Common myeloid progenitor, CD34-positive (primary cell): ENCODE measurements around the gene PLCH1.
"Not testable (repeated sequence)": the region's sequence is repeated elsewhere in the genome, so short reads cannot be mapped to it uniquely, and the experiment has no call there.

Experiments
- CTCF ChIA-PET: fragments of 350-600 bp; sonication (Branson Sonifier 250); formaldehyde crosslinking; loops from one replicate; lab custom pipeline; 2021; ENCODE audit warnings: antibody characterized with exemption; lab: Charles Lee
- POLR2A ChIA-PET: fragments of 350-600 bp; sonication (Branson Sonifier 250); formaldehyde crosslinking; loops from one replicate; lab custom pipeline; 2021; ENCODE audit warnings: antibody characterized with exemption; lab: Charles Lee
- DNase-seq, 3 donors: peaks; one replicate each; pipeline versions ENCODE4 v3.0.0 to v3.0.0-alpha.2; 2013
- H3K27ac ChIP-seq, 2 experiments: 1 replicate in 1 of 2; 2 replicates in 1 of 2; pipeline ENCODE4 v1.7.0; 2013; ENCODE audit warnings: inconsistent platforms in 2 of 2, low read length in 2 of 2, mild to moderate bottlenecking in 2 of 2, low read depth in 1 of 2, moderate library complexity in 1 of 2; ENCODE audit not compliant: severe bottlenecking in 2 of 2, insufficient read depth in 1 of 2, poor library complexity in 1 of 2
- H3K27me3 ChIP-seq, 5 experiments: replicated peaks in 2 of 5; 1 replicate in 3 of 5; 2 replicates in 2 of 5; pipeline versions ENCODE4 v1.6.1 to v1.7.0; 2013; ENCODE audit warnings: low read length in 4 of 5, mild to moderate bottlenecking in 2 of 5, moderate library complexity in 2 of 5, inconsistent platforms in 1 of 5; ENCODE audit not compliant: insufficient read depth in 5 of 5, control insufficient read depth in 4 of 5
- H3K36me3 ChIP-seq, 4 experiments: 1 replicate in 2 of 4; 2 replicates in 2 of 4; pipeline versions ENCODE4 v1.6.1 to v1.7.0; 2013; ENCODE audit warnings: low read length in 3 of 4, control low read depth in 1 of 4, mild to moderate bottlenecking in 1 of 4; ENCODE audit not compliant: control insufficient read depth in 4 of 4, insufficient read depth in 4 of 4
- H3K4me1 ChIP-seq, 4 experiments: 1 replicate in 3 of 4; 2 replicates in 1 of 4; pipeline versions ENCODE4 v1.6.1 to v1.7.1; 2013; ENCODE audit warnings: low read length in 3 of 4, mild to moderate bottlenecking in 3 of 4, control low read depth in 1 of 4, inconsistent platforms in 1 of 4, moderate library complexity in 1 of 4; ENCODE audit not compliant: control insufficient read depth in 4 of 4, insufficient read depth in 4 of 4; ENCODE audit errors: control extremely low read depth in 1 of 4
- H3K4me3 ChIP-seq, 7 experiments: 1 replicate in 4 of 7; 2 replicates in 3 of 7; pipeline versions ENCODE4 v1.5.1 to v1.7.0; 2013; ENCODE audit warnings: mild to moderate bottlenecking in 7 of 7, low read length in 6 of 7, moderate library complexity in 6 of 7, inconsistent platforms in 2 of 7, low read depth in 2 of 7, control low read depth in 1 of 7; ENCODE audit not compliant: insufficient read depth in 4 of 7, control insufficient read depth in 1 of 7; ENCODE audit errors: extremely low read depth in 1 of 7
- H3K9me3 ChIP-seq, 5 experiments: 1 replicate in 4 of 5; 2 replicates in 1 of 5; pipeline versions ENCODE4 v1.6.1 to v1.7.1; 2013; ENCODE audit warnings: low read length in 4 of 5, mild to moderate bottlenecking in 2 of 5, inconsistent platforms in 1 of 5, low read depth in 1 of 5, moderate library complexity in 1 of 5; ENCODE audit not compliant: control insufficient read depth in 4 of 5, insufficient read depth in 2 of 5; ENCODE audit errors: control extremely low read depth in 1 of 5
- WGBS: methylation state at CpG from one replicate; pipeline ENCODE4 v1.1.5; 2013; ENCODE audit not compliant: insufficient coverage; 5-methylcytosine and 5-hydroxymethylcytosine counted together

PLCH1 gene

DNA sequence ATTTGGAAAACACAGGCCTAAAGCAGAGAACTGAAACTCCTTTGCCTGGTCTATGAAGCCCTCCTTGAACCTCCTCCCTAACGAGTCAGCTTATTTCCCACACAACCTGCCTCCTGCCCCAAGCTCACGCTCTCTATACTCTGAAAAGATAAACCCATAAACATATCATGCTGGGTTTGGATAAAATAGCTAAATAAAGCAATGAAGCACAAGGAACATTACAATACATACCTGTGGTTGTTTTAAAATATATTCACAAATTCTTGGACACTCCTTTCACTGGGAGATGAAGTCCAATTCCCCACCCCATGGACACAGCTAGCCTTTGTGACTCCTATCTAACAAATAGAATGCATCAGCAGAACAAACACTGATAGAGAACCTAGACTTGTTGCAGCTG, 98.2 kb downstream of the PLCH1 start:
- CTCF ChIA-PET, result interaction anchor here (1.3 kb wide), 1 partner anchor 12 kb away, joined by 4 read pairs; no protein-coding TSS in a partner anchor
- POLR2A ChIA-PET, result no interaction called here
- no peak overlapping the region for H3K4me3 ChIP-seq
- peaks cover 0 to 2% (median 0%) of the 10 kb centered on the region in 5 experiments for H3K9me3 ChIP-seq
- WGBS, result no CpG with 5 or more reads among the region's 2 CpGs
- no peaks in the 10 kb centered on the region for H3K27me3 ChIP-seq
- peaks cover 4 to 19% (median 8%) of the 10 kb centered on the region in 4 experiments for H3K4me1 ChIP-seq
- H3K27ac ChIP-seq, result no peak overlapping the region
- H3K36me3 ChIP-seq, result no peaks in the 10 kb centered on the region
- no peak for DNase-seq

DNA sequence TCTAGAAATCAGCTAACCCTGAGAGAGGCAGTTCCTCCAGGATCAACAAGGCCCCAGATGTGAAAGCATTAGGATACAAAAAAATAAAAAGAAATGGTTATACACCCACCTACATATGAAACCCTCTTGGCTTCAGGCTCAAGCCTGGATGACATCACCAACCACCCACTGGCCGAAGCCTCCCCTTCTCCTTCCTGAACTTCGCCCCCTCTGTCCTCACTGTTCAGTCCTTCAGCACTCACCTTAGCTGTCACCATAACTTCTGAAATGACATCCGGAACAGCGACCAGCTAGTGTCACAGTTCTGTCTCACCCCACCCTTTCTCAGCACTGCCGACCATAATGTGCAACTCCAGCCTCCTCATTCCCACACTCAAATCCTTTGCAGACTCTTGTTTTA, 98.7 kb downstream of the PLCH1 start:
- CTCF ChIA-PET, result interaction anchor here (1.3 kb wide), 1 partner anchor 13 kb away, joined by 4 read pairs; no protein-coding TSS in a partner anchor
- DNase-seq, result no peak
- Histone ChIP-seq H3K27me3 (no peaks in the 10 kb centered on the region), H3K27ac (no peak overlapping the region), H3K4me1 (peaks cover 4 to 19% (median 8%) of the 10 kb centered on the region in 4 experiments), H3K4me3 (no peak overlapping the region), H3K36me3 (no peaks in the 10 kb centered on the region), H3K9me3 (peaks cover 0 to 2% (median 0%) of the 10 kb centered on the region in 5 experiments)
- WGBS, result 100% methylated on average over 5 of the region's 5 CpGs
- POLR2A ChIA-PET, result no interaction called here

DNA sequence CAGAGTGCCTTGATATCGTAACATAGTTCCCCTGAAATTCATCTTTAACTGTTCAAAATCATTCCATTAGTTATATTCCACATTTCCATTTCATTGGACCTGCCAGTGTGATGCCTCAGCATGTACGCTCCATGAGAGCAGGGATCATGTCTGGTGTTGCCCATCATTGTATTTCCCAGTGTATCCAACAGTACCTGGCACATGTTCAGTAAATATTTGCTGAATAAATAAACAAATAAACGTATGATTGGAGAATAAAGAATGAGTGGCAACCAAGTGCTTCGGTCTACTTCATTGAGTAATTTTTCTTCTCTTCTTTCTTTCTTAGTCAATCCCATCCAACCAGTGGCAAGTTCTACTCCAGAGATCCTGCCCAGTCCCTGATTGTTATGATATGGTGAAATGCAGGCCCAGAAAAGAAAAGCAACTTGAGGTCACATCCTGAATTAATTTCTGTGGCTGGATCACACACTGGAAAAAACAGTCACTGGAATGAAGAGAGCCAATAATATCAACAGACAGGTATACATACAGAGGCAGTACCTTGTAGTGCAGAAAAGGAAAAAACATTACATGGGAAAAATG, 101.2 kb downstream of the PLCH1 start:
- CTCF ChIA-PET, result no interaction called here
- Histone ChIP-seq H3K9me3 (peaks cover 0 to 2% (median 0%) of the 10 kb centered on the region in 5 experiments), H3K27ac (no peak overlapping the region), H3K36me3 (no peaks in the 10 kb centered on the region), H3K27me3 (no peaks in the 10 kb centered on the region), H3K4me1 (peaks cover 4 to 19% (median 8%) of the 10 kb centered on the region in 4 experiments), H3K4me3 (no peak overlapping the region)
- POLR2A ChIA-PET, result no interaction called here
- no peak for DNase-seq
- 90% methylated on average over 2 of the region's 4 CpGs for WGBS

DNA sequence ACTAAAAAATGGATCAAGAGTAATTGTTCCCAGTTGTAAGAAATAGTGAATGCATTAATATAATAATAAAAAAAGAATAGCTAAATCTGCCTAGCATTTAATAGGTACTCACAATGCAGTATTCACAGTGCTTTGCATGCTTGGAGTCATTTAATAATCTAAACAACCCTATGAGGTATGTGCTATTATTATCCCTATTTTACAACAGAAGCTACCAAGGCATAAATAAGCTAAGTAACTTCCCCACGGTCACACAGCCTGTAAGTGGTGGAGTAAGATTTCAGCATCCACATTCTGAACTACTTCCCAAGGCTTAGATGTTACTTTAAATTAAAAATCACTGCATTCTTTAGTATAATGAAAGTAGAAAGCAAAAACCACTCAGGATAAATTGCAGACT, 102.9 kb downstream of the PLCH1 start:
- Histone ChIP-seq H3K4me1 (peaks cover 0 to 11% (median 4%) of the 10 kb centered on the region in 4 experiments), H3K36me3 (no peaks in the 10 kb centered on the region), H3K4me3 (no peak overlapping the region), H3K27ac (no peak overlapping the region), H3K27me3 (no peaks in the 10 kb centered on the region), H3K9me3 (peaks cover 0 to 2% (median 0%) of the 10 kb centered on the region in 5 experiments)
- ChIA-PET CTCF (interaction anchor here (1.2 kb wide), 1 partner anchor 40 kb away, joined by 3 read pairs; no protein-coding TSS in a partner anchor), POLR2A (no interaction called here)
- no CpG with 5 or more reads among the region's 1 CpG for WGBS
- DNase-seq, result no peak

DNA sequence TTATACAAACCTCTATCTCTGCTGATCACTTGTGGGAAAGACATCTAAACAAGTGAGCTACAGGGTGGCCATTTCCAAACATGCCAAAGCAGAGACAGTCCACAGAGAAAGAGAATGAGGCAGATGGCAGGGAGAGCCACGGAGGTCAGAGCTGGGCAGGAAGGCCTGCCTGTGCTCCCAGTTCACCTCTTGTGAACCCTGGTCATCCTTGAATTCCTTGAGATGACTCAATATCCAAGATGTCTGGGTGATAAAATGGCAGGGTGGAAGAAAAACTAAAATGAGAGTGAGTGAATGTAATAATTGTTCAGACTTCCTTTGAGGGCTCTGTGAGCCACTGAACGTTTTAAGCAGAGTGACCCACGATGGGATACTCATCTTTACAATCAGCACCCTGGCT, 104.8 kb downstream of the PLCH1 start:
- no peak for DNase-seq
- H3K4me3 ChIP-seq, result no peak overlapping the region
- H3K4me1 ChIP-seq, result peaks cover 0 to 4% (median 0%) of the 10 kb centered on the region in 4 experiments
- 100% methylated on average over 1 of the region's 3 CpGs for WGBS
- CTCF ChIA-PET, result no interaction called here
- H3K27ac ChIP-seq, result no peak overlapping the region
- POLR2A ChIA-PET, result no interaction called here
- H3K27me3 ChIP-seq, result no peaks in the 10 kb centered on the region
- peaks cover 0 to 2% (median 0%) of the 10 kb centered on the region in 5 experiments for H3K9me3 ChIP-seq
- no peaks in the 10 kb centered on the region for H3K36me3 ChIP-seq

DNA sequence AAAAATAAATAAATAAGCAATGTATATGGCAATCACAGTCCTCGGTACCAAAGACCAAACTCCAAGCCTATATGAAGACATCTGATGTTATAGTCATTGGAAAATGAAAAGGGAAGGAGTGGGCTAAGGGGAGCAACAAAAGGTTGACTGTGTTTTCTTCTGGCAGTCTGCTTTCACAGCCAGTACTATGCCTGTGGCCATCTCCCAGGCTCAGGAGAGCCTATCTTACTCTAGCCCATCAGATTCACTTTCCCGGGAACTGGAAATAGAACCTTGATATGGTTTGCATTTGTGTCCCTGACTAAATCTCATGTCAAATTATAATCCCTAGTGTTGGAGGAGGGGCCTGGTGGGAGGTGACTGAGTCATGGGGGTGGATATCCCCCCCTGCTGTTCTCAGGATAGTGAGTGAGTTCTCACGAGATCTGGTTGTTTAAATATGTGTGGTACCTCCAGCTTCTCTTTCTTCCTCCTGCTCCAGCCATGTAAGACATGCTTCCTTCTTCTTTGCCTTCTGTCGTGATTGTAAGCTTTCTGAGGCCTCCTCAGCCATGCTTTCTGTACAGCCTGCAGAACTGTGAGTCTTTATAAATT, 105.3 kb downstream of the PLCH1 start:
- Histone ChIP-seq H3K27ac (no peak overlapping the region), H3K9me3 (no peaks in the 10 kb centered on the region), H3K4me1 (peaks cover 0 to 6% (median 0%) of the 10 kb centered on the region in 4 experiments), H3K4me3 (no peak overlapping the region), H3K27me3 (no peaks in the 10 kb centered on the region), H3K36me3 (no peaks in the 10 kb centered on the region)
- 100% methylated on average over 1 of the region's 4 CpGs for WGBS
- ChIA-PET CTCF (no interaction called here), POLR2A (no interaction called here)
- DNase-seq, result no peak

DNA sequence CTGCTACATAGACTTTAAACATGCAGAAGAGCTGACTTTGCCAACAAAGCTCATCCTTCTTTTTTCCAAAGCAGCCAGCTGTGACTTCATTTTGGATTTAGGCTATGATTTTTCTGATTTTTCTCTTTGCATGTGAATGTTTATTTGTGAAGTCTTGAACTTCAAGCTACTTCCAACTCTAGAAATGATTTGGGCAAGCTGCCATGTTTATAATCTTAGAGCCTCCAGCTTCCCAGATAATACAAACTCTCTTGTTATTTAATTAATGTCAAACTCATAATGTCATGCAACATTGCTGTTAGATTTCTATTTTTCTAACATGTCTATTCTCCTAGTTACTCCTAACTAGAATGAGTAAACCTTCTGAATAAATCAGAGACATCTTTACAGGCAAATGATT, 106.4 kb downstream of the PLCH1 start:
- CTCF ChIA-PET, H3K4me1 ChIP-seq, H3K36me3 ChIP-seq, POLR2A ChIA-PET, H3K9me3 ChIP-seq, H3K4me3 ChIP-seq, H3K27ac ChIP-seq, H3K27me3 ChIP-seq, DNase-seq: not testable (repeated sequence)
